BJ (cell line): Measurements from ENCODE around the gene HHIPL1. TPM values are rescaled to one million over a fixed set of nuclear protein-coding genes. Genes with fewer than 3 reads are reported as not detected.

Experiments used
- CTCF ChIA-PET: fragments of 350-600 bp; formaldehyde crosslinking; extraction: SDS; loops from one replicate; lab custom pipeline; 2021; ENCODE audit warnings: antibody characterized with exemption, inconsistent platforms; lab: Yijun Ruan, JAX
- POLR2A ChIA-PET: fragments of 300-600 bp; sonication (Branson Sonifier 250); formaldehyde crosslinking; extraction: SDS; loops from one replicate; lab custom pipeline; 2021; ENCODE audit warnings: antibody characterized with exemption; lab: Charles Lee
- DNase-seq: peaks from one replicate; pipeline ENCODE4 v3.0.0-alpha.2; 2011; ENCODE audit warnings: low read depth
- H3K27me3 ChIP-seq: 2 replicates; pipeline ENCODE4 v1.6.0; 2011; ENCODE audit warnings: low read length; ENCODE audit not compliant: control insufficient read depth, insufficient read depth
- H3K36me3 ChIP-seq: 2 replicates; pipeline ENCODE4 v1.5.1; 2011; ENCODE audit warnings: low read length; ENCODE audit not compliant: control insufficient read depth, insufficient read depth
- H3K4me3 ChIP-seq: 2 replicates; pipeline ENCODE4 v1.5.1; 2011; ENCODE audit warnings: low read depth, mild to moderate bottlenecking, control low read depth, low read length
- CTCF ChIP-seq: IDR thresholded peaks from 2 replicates; pipeline ENCODE4 v1.5.1; 2011; ENCODE audit warnings: low read depth, mild to moderate bottlenecking, control low read depth, inconsistent platforms, low read length, moderate library complexity; ENCODE audit not compliant: insufficient read depth
- polyA plus RNA-seq: library from polyadenylated mRNA; depleted of rRNA; stranded (reverse); fragments of >200 nt; gene quantifications from 2 replicates; pipeline ENCODE4 v1.2.3, GENCODE V29; 2011

The HHIPL1 gene
- polyA plus RNA-seq, 1 experiment = 2.5 TPM

GRCh38 chr14:99664937-99665273 lies 20.0 kb downstream of the HHIPL1 start:
- ChIA-PET POLR2A (interaction anchor here (0.6 kb wide), 1 partner anchor 240 kb away, joined by 4 read pairs; no protein-coding TSS in a partner anchor), CTCF (no interaction called here)
- Histone ChIP-seq H3K27me3 (no peaks in the 10 kb centered on the region), H3K4me3 (no peak overlapping the region), H3K36me3 (no peaks in the 10 kb centered on the region)
- TF ChIP-seq CTCF = no peak
- DNase-seq = no peak

DNA sequence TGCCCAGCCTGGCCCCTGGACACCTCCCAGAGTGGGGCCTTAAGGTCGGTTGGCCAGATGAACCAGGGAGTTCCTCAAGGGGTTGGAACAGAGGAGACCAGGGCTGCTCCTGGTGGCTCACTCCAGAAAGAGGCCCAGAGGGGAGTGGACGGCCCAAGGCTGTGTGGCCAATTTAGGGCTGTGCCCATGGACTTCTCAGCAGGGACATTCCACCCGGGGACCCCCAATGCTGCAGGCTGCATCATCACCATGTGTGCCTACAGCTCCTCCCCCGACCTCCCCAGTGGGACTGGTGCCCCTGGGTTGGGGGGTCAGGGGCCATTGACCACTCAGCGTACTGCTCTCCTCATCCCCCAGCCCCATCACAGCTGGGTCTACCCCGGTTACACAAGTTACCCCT lies 21.6 kb downstream of the HHIPL1 start:
- no peaks in the 10 kb centered on the region for H3K36me3 ChIP-seq
- no peak for TF ChIP-seq CTCF
- no peak for DNase-seq
- no peaks in the 10 kb centered on the region for H3K27me3 ChIP-seq
- ChIA-PET CTCF (interaction anchor here (0.6 to 1.1 kb wide), 3 partner anchors 22 to 221 kb away, joined by 3 read pairs; no protein-coding TSS in a partner anchor), POLR2A (no interaction called here)
- no peak overlapping the region for H3K4me3 ChIP-seq

- TF ChIP-seq CTCF = no peak
Observed at GRCh38 chr14:99667045-99667444, 22.1 kb downstream of the HHIPL1 start.

DNA sequence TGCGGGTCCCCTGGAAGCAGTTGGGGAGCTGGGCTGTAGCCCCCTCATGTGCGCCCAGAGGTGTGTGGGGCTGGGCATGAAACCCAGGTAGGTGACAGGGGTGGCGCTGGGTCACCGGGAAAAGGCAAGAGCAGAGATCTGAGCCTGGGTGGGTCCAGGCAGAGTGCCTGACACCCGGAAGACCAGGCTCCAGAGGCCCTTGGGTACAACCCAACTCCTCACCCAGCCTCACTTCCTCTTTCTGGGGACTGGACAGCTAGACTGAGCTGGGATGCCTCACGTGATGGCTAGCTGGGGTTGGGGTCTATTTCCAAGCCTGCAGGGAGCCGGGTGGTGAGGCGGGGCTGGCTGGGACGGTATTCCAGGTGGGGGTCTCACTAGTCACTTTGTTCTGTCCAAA lies 22.9 kb downstream of the HHIPL1 start:
- Histone ChIP-seq H3K4me3 (no peak overlapping the region), H3K36me3 (no peaks in the 10 kb centered on the region), H3K27me3 (no peaks in the 10 kb centered on the region)
- no peak for TF ChIP-seq CTCF
- ChIA-PET CTCF (interaction anchor here (0.8 to 3.7 kb wide), 6 partner anchors 9 to 20 kb away, joined by 3 to 22 read pairs (median 3); partner anchors contain the start of gene CYP46A1), POLR2A (no interaction called here)
- no peak for DNase-seq

More at GRCh38 chr14:99667045-99667444, 22.1 kb downstream of the HHIPL1 start:
- Histone ChIP-seq H3K4me3 (no peak overlapping the region), H3K36me3 (no peaks in the 10 kb centered on the region), H3K27me3 (no peaks in the 10 kb centered on the region)
- CTCF ChIA-PET = interaction anchor here (0.6 to 3.7 kb wide), 6 partner anchors 10 to 220 kb away, joined by 3 to 22 read pairs (median 3); partner anchors contain the start of gene CYP46A1
- POLR2A ChIA-PET = no interaction called here
- no peak for DNase-seq

- no peak for DNase-seq
Observed at GRCh38 chr14:99668307-99669295, 23.7 kb downstream of the HHIPL1 start.

More at GRCh38 chr14:99668307-99669295, 23.7 kb downstream of the HHIPL1 start:
- POLR2A ChIA-PET = no interaction called here
- Histone ChIP-seq H3K27me3 (no peaks in the 10 kb centered on the region), H3K36me3 (no peaks in the 10 kb centered on the region), H3K4me3 (no peak overlapping the region)
- CTCF ChIA-PET = interaction anchor here (0.8 to 3.7 kb wide), 5 partner anchors 10 to 15 kb away, joined by 3 to 22 read pairs (median 3); partner anchors contain the start of gene CYP46A1
- no peak for TF ChIP-seq CTCF
